ENCODE measurements around the gene GLB1L. TPM values are rescaled to one million over a fixed set of nuclear protein-coding genes. Genes with fewer than 3 reads are reported as not detected.

The GLB1L gene
- total RNA-seq, 3 donors from 2014 or later: 10.2 to 15.7 (median 11.8) TPM

GRCh38 chr2:219199470-219200211 lies 45.6 kb downstream of the GLB1L start:
- no peak for DNase-seq (ENCODE audit: low spot score in 2 of 2)
- TF ChIP-seq POLR2AphosphoS5 (IDR thresholded peaks at IDR 0.05) (no peak), POLR2A (IDR thresholded peaks at IDR 0.05) (no peak), CTCF (IDR thresholded peaks at IDR 0.05) (no peak)
- H3K36me3 ChIP-seq: no peaks in the 10 kb centered on the region
- no peak overlapping the region for H3K27ac ChIP-seq
- H3K4me3 ChIP-seq: no peak overlapping the region
- no peaks in the 10 kb centered on the region for H3K9me3 ChIP-seq
- H3K4me1 ChIP-seq: no peaks in the 10 kb centered on the region
- H3K27me3 ChIP-seq: no peaks in the 10 kb centered on the region
- intact Hi-C loops (cut with DNase I; ENCODE audit: low total_unique reads): no loop called here

GRCh38 chr2:219198974-219199373 lies 46.3 kb downstream of the GLB1L start:
- no peak overlapping the region for H3K27ac ChIP-seq
- intact Hi-C loops (cut with DNase I; ENCODE audit: low total_unique reads): no loop called here
- no peaks in the 10 kb centered on the region for H3K4me1 ChIP-seq
- no peak for DNase-seq (ENCODE audit: low spot score in 2 of 2)
- no peaks in the 10 kb centered on the region for H3K9me3 ChIP-seq
- no peaks in the 10 kb centered on the region for H3K36me3 ChIP-seq
- no peak for TF ChIP-seq CTCF (IDR thresholded peaks at IDR 0.05)
- no peak for TF ChIP-seq POLR2AphosphoS5 (IDR thresholded peaks at IDR 0.05)
- no peak for TF ChIP-seq POLR2A (IDR thresholded peaks at IDR 0.05)
- H3K27me3 ChIP-seq: no peaks in the 10 kb centered on the region
- H3K4me3 ChIP-seq: no peak overlapping the region

- Histone ChIP-seq H3K36me3 (no peaks in the 10 kb centered on the region), H3K9me3 (no peaks in the 10 kb centered on the region), H3K27ac (no peak overlapping the region), H3K27me3 (no peaks in the 10 kb centered on the region), H3K4me3 (no peak overlapping the region), H3K4me1 (no peaks in the 10 kb centered on the region)
- no peak for DNase-seq (ENCODE audit: low spot score in 2 of 2)
- intact Hi-C loops (cut with DNase I; ENCODE audit: low total_unique reads): no loop called here
- TF ChIP-seq CTCF (IDR thresholded peaks at IDR 0.05): no peak
- no peak for TF ChIP-seq POLR2AphosphoS5 (IDR thresholded peaks at IDR 0.05)
- TF ChIP-seq POLR2A (IDR thresholded peaks at IDR 0.05): no peak
Measured at GRCh38 chr2:219197388-219197787, 47.9 kb downstream of the GLB1L start.

- H3K27me3 ChIP-seq: no peaks in the 10 kb centered on the region
- no peaks in the 10 kb centered on the region for H3K9me3 ChIP-seq
- TF ChIP-seq POLR2AphosphoS5 (IDR thresholded peaks at IDR 0.05): no peak
- TF ChIP-seq CTCF (IDR thresholded peaks at IDR 0.05): no peak
- TF ChIP-seq POLR2A (IDR thresholded peaks at IDR 0.05): no peak
- H3K27ac ChIP-seq: no peak overlapping the region
- H3K4me3 ChIP-seq: no peak overlapping the region
- H3K36me3 ChIP-seq: peaks cover 7% of the 10 kb centered on the region
- intact Hi-C loops (cut with DNase I; ENCODE audit: low total_unique reads): no loop called here
- DNase-seq (ENCODE audit: low spot score in 2 of 2): no peak
- no peaks in the 10 kb centered on the region for H3K4me1 ChIP-seq
Measured at GRCh38 chr2:219186754-219187456, 58.3 kb downstream of the GLB1L start.

Other genes starting within 250 kb of the GLB1L start
- gene CFAP65, start 203.9 kb downstream of the GLB1L start, total RNA-seq: under 1 TPM in 1 of 3 donors, not detected in 2; 0.33 TPM
- under 1 TPM in 2 of 3 donors, not detected in 1; 0.16 to 0.66 TPM for gene IHH, start 184.5 kb downstream of the GLB1L start, total RNA-seq
- 10 to 100 TPM; 13.4 to 19.8 (median 17.6) TPM for gene NHEJ1, start 84.6 kb downstream of the GLB1L start, total RNA-seq
- 1 to 10 TPM in 2 of 3 donors, under 1 TPM in 1; 0.48 to 3.4 (median 2.0) TPM for gene SLC23A3, start 75.4 kb downstream of the GLB1L start, total RNA-seq
- 10 to 100 TPM; 37.0 to 60.3 (median 37.2) TPM for gene CNPPD1, start 68.5 kb downstream of the GLB1L start, total RNA-seq
- gene RETREG2, start 67.2 kb downstream of the GLB1L start, total RNA-seq: 10 to 100 TPM; 58.7 to 79.7 (median 66.3) TPM
- gene ZFAND2B, start 38.7 kb downstream of the GLB1L start, total RNA-seq: 10 to 100 TPM; 43.6 to 52.0 (median 45.0) TPM
- 10 to 100 TPM; 14.5 to 26.9 (median 18.9) TPM for gene ABCB6, start 26.5 kb downstream of the GLB1L start, total RNA-seq
- 10 to 100 TPM; 35.6 to 44.5 (median 37.0) TPM for gene ATG9A, start 15.8 kb downstream of the GLB1L start, total RNA-seq
- 100 to 1,000 TPM in 1 of 3 donors, 10 to 100 TPM in 2; 29.3 to 101 (median 67.8) TPM for gene ANKZF1, start 15.6 kb downstream of the GLB1L start, total RNA-seq
- gene STK16, start within 50 bp of the GLB1L start, total RNA-seq: 10 to 100 TPM; 13.1 to 18.1 (median 16.4) TPM
- gene TUBA4B, start 7.8 kb upstream of the GLB1L start, total RNA-seq: under 1 TPM in 1 of 3 donors, not detected in 2; 0.16 TPM
- gene TUBA4A, start 8.5 kb upstream of the GLB1L start, total RNA-seq: 10 to 100 TPM in 2 of 3 donors, 1 to 10 TPM in 1; 5.4 to 73.3 (median 48.8) TPM
- gene DNAJB2, start 33.9 kb upstream of the GLB1L start, total RNA-seq: 10 to 100 TPM; 49.9 to 88.3 (median 59.0) TPM
- under 1 TPM in 2 of 3 donors, not detected in 1; 0.33 to 0.44 TPM for gene PTPRN, start 64.0 kb upstream of the GLB1L start, total RNA-seq
- gene RESP18, start 87.3 kb upstream of the GLB1L start, total RNA-seq: not detected
- 10 to 100 TPM; 49.8 to 81.9 (median 79.0) TPM for gene DNPEP, start 142.5 kb upstream of the GLB1L start, total RNA-seq
- 10 to 100 TPM; 17.1 to 29.6 (median 29.5) TPM for gene DES, start 172.9 kb upstream of the GLB1L start, total RNA-seq
- 10 to 100 TPM in 2 of 3 donors, under 1 TPM in 1; 0.32 to 36.6 (median 21.0) TPM for gene SPEG, start 189.4 kb upstream of the GLB1L start, total RNA-seq